ENCODE data around the gene TRMT1. TPM values are rescaled to one million over a fixed set of nuclear protein-coding genes. Genes with fewer than 3 reads are reported as not detected.
A peak's percentile ranks its signal among the peaks of the same experiment; 100 is the strongest.

TRMT1 gene
- total RNA-seq, 1 experiment from 2014 or later = 59.0 TPM

DNA sequence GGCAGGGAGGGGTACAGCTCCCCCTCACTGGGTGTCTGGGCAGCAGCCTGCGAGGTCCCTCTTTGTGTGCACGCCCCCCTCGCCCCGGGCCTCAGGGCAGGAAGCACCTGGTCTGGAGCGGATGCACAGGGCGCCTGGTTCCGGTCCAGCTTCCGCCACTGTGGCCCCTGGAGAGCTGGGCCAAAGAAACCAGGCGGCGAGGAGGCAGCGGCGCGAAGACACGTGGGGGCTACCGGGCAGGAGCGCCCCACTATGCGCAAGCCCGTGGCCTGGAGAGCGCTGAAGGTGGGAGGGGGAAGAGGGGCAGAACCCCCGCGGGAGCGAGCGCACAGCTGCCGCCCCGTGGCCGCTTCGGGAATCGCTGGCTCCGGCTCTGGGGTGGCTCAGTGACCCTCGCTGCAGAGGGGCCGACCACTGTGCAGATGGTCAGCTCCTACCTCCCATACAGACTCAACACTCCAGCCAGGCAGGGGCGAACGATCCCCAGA, 12.1 kb downstream of the TRMT1 start:
- Histone ChIP-seq H3K4me3 (no peak overlapping the region), H3K9me3 (replicated peaks) (no peaks in the 10 kb centered on the region), H3K36me3 (peaks cover 21% of the 10 kb centered on the region), H3K27me3 (no peaks in the 10 kb centered on the region), H3K27ac (no peak overlapping the region), H3K4me1 (no peaks in the 10 kb centered on the region)
- no peak for DNase-seq

GRCh38 chr19:13103581-13104359, 12.8 kb downstream of the TRMT1 start:
- Histone ChIP-seq H3K27ac (no peak overlapping the region), H3K4me1 (no peaks in the 10 kb centered on the region), H3K9me3 (replicated peaks) (no peaks in the 10 kb centered on the region), H3K36me3 (peaks cover 15% of the 10 kb centered on the region), H3K27me3 (no peaks in the 10 kb centered on the region), H3K4me3 (no peak overlapping the region)
- DNase-seq = no peak

GRCh38 chr19:13102666-13103580, 13.6 kb downstream of the TRMT1 start, which contains the start of gene LYL1:
TSS of gene LYL1 (minus strand) at chr19:13102858. CDS start at chr19:13101171, 1,687 bp downstream.
- DNase-seq = no peak
- Histone ChIP-seq H3K27ac (no peak within 1 kb of the TSS), H3K4me1 (no peaks in the 10 kb centered on the region), H3K27me3 (no peaks in the 10 kb centered on the region), H3K36me3 (peaks cover 8% of the 10 kb centered on the region), H3K4me3 (no peak within 1 kb of the TSS), H3K9me3 (replicated peaks) (no peaks in the 10 kb centered on the region)

GRCh38 chr19:13102416-13102665, 14.2 kb downstream of the TRMT1 start:
- no peak overlapping the region for H3K27ac ChIP-seq
- peaks cover 4% of the 10 kb centered on the region; the same call in 1 of the 2 replicates for H3K36me3 ChIP-seq
- H3K4me1 ChIP-seq = no peaks in the 10 kb centered on the region
- no peaks in the 10 kb centered on the region for H3K9me3 ChIP-seq (replicated peaks)
- H3K27me3 ChIP-seq = no peaks in the 10 kb centered on the region
- H3K4me3 ChIP-seq = no peak overlapping the region
- no peak for DNase-seq

- no peaks in the 10 kb centered on the region for H3K9me3 ChIP-seq (replicated peaks)
- H3K4me3 ChIP-seq = no peak overlapping the region
- no peak overlapping the region for H3K27ac ChIP-seq
- no peaks in the 10 kb centered on the region for H3K36me3 ChIP-seq
- H3K27me3 ChIP-seq = no peaks in the 10 kb centered on the region
- H3K4me1 ChIP-seq = no peaks in the 10 kb centered on the region
- DNase-seq = no peak
These were observed 14.7 kb downstream of the TRMT1 start for GRCh38 chr19:13101590-13102415.

DNA sequence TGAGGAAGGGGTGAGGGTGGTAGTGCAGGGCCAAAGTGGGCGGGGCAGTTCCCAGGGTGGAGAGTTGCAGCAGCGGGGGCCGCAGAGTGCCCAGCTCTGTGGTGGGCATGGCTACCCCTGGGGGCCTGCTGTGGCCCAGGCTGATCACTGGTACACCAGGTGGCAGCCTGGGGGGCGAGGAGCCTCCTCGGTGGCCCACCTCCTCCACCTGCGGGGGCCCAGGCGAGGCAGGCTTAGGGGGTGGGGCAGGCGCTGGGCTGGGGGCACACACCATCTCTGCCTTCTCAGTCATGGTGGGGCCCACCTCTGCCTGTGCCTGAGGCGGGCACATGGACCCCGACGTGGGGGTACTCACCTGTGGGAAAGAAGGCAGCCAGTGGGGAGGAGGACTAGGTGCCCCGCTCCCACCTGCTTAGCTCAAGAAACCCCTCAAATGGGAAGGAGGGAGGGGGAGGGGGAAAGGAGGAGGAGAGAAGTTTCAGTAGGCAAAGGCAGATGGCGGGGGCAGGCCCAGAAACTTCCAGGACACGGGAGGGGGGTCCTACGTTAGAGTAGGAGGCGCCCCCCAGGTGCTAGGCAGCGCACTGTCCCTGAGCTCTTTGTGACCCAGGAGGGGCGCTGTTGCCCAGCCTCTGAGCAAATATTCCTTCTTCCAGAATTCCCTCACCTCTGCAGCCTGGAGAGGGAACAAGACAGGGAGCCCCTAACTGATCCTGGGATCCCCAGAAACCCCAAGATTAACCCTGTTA, 15.5 kb downstream of the TRMT1 start:
- Histone ChIP-seq H3K4me1 (no peaks in the 10 kb centered on the region), H3K36me3 (no peaks in the 10 kb centered on the region), H3K27ac (no peak overlapping the region), H3K9me3 (replicated peaks) (no peaks in the 10 kb centered on the region), H3K27me3 (no peaks in the 10 kb centered on the region), H3K4me3 (no peak overlapping the region)
- DNase-seq = peak in 1 of 2 experiments; percentile 44

GRCh38 chr19:13100031-13100588, 16.4 kb downstream of the TRMT1 start:
- Histone ChIP-seq H3K27me3 (no peaks in the 10 kb centered on the region), H3K27ac (no peak overlapping the region), H3K4me1 (no peaks in the 10 kb centered on the region), H3K36me3 (no peaks in the 10 kb centered on the region), H3K4me3 (no peak overlapping the region), H3K9me3 (replicated peaks) (no peaks in the 10 kb centered on the region)
- no peak for DNase-seq

- Histone ChIP-seq H3K4me1 (no peaks in the 10 kb centered on the region; the same call in 1 of the 2 replicates), H3K36me3 (peaks cover 3% of the 10 kb centered on the region; the same call in 1 of the 2 replicates), H3K27me3 (no peaks in the 10 kb centered on the region), H3K27ac (no peak overlapping the region), H3K4me3 (no peak overlapping the region), H3K9me3 (replicated peaks) (no peaks in the 10 kb centered on the region)
- no peak for DNase-seq
These were observed 17.2 kb downstream of the TRMT1 start for GRCh38 chr19:13099073-13099999.

GRCh38 chr19:13098277-13099072, 18.1 kb downstream of the TRMT1 start:
- no peaks in the 10 kb centered on the region for H3K9me3 ChIP-seq (replicated peaks)
- no peak overlapping the region for H3K4me3 ChIP-seq
- H3K4me1 ChIP-seq = peaks cover 4% of the 10 kb centered on the region; the same call in 1 of the 2 replicates
- no peak overlapping the region for H3K27ac ChIP-seq
- H3K27me3 ChIP-seq = no peaks in the 10 kb centered on the region
- no peak for DNase-seq
- H3K36me3 ChIP-seq = peaks cover 3% of the 10 kb centered on the region; the same call in 1 of the 2 replicates

GRCh38 chr19:13097463-13098258, 18.9 kb downstream of the TRMT1 start:
- H3K27ac ChIP-seq = no peak overlapping the region
- no peaks in the 10 kb centered on the region for H3K9me3 ChIP-seq (replicated peaks)
- H3K27me3 ChIP-seq = no peaks in the 10 kb centered on the region
- no peak overlapping the region for H3K4me3 ChIP-seq
- H3K4me1 ChIP-seq = peaks cover 4% of the 10 kb centered on the region; the same call in 1 of the 2 replicates
- no peak for DNase-seq
- peaks cover 3% of the 10 kb centered on the region; the same call in 1 of the 2 replicates for H3K36me3 ChIP-seq

DNA sequence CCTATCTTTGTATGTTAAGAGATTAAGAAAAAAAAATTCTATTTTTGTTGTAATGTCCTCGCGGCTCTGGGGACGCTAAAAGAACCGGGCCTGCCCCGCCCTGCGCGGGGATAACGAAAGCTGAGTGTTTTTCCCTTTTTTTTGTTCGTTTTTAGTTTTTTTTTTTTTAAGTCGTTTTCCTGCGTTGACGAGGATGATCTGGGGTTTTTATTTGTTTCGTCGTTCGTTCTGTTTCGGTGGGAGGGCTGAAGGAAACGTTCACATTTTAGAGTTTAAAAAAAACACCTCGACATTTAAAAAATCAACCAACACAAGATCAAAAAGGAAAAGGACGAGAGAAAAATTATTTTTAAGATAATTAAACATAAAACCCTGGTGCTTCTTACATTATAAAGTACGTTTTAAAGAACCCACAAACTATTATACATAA, 19.5 kb downstream of the TRMT1 start:
- Histone ChIP-seq H3K9me3 (replicated peaks) (no peaks in the 10 kb centered on the region), H3K36me3 (peaks cover 3% of the 10 kb centered on the region; the same call in 1 of the 2 replicates), H3K27ac (no peak overlapping the region), H3K4me1 (peaks cover 4% of the 10 kb centered on the region; the same call in 1 of the 2 replicates), H3K4me3 (no peak overlapping the region), H3K27me3 (no peaks in the 10 kb centered on the region)
- DNase-seq = no peak

Measured in SJCRH30 (cell line).